Kidney glomerular epithelial cell (primary cell): ENCODE results near the gene LRFN4.
A peak's percentile ranks its signal among the peaks of the same experiment; 100 is the strongest.

Experiments used
- DNase-seq: peaks from one replicate; lab custom pipeline; 2025; lab: John Stamatoyannopoulos, UW

LRFN4 gene

DNA sequence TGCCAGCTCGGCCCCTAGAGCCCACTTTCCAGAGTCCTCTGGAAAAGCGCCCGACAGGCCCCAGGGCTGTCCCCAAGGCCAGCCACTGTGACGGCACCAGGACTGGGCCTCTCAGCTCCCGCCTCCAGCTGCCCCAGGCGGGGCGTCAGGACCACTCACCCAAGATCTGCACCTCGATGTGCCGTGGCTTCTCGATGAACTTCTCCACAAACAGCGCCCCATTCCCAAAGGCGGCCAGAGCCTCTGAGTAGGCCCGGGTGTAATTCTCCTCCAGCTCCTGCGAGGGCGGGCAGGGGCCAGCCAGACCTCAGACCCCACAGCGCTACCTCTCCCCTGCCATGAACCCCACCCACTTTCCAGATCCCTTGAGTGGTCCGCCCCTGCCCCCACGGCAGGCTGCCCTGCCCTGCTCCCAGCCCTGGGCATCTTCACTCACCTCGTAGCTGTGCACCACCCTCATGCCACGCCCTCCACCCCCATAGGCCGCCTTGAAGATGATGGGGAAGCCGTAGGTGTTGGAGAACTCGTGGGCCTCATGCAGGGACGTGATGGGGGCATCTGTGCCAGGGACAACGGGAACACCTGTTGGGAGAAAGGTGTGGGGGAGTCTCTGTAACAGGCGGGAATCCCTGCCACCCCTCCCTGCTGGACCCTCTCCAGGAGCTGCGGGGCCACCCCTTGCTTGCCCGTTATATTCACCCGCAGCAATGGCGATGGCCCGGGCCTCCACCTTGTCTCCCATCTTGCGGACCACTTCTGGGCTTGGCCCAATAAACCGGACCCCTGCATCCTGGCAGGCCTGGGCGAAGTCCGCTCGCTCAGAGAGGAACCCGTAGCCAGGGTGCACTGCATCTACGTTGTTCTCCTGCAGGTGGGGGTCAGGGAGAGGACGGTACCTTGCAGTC, 14.0 kb downstream of the LRFN4 start:
- no peak for DNase-seq

- DNase-seq = no peak
Measured at GRCh38 chr11:66871521-66871901, 14.6 kb downstream of the LRFN4 start.

GRCh38 chr11:66874232-66874631, 17.4 kb downstream of the LRFN4 start:
- DNase-seq = no peak

- no peak for DNase-seq
Measured at GRCh38 chr11:66875378-66875777, 18.5 kb downstream of the LRFN4 start.

GRCh38 chr11:66877588-66878385, 20.9 kb downstream of the LRFN4 start:
- no peak for DNase-seq

GRCh38 chr11:66878474-66878873, 21.6 kb downstream of the LRFN4 start:
- DNase-seq = no peak

DNA sequence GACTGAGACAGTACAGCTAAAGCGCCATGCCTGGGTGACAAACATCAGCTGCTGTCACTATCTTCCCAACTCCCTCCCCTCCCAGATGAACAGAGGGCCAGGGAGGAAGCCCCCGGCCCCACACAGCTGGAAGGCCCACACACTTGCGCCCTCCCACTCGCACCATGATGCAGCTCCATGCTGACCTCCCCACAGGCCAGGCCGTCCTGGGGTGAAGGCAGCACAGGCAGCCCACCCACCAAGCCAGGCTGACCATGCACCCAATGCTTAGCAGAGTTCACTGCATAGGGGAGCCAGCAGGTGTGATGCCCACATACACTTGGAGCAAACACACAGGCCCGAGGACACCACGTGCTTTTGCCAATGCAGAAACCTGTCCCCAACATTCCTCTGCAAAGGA, 22.1 kb downstream of the LRFN4 start:
- DNase-seq = no peak

- no peak for DNase-seq
Measured at GRCh38 chr11:66879583-66879982, 22.7 kb downstream of the LRFN4 start.

DNA sequence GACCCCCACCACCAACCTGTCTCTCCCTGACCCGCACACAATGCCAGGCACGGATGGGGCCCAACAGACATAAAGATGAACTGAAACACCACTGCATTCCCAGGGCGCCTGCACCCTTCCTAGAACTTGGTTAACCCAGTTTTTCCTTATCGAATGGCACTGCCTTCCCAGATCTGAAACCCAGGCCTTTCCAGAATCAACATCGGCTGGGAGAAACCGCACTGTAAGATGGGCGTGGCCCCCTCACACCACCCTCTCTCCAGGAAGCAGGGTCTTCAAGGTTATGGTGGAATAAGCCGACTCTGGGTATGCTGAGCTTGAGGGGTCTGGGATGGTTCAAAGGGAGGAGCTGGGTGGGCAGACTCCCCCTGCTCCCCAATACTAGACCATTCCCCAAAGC, 23.1 kb downstream of the LRFN4 start:
- DNase-seq = no peak

GRCh38 chr11:66880496-66881450, 23.9 kb downstream of the LRFN4 start:
- no peak for DNase-seq

GRCh38 chr11:66881451-66881835, 24.6 kb downstream of the LRFN4 start:
- no peak for DNase-seq

GRCh38 chr11:66881927-66882452, 25.1 kb downstream of the LRFN4 start:
- no peak for DNase-seq

GRCh38 chr11:66882561-66883015, 25.7 kb downstream of the LRFN4 start:
- DNase-seq = no peak

GRCh38 chr11:66883016-66883965, 26.4 kb downstream of the LRFN4 start:
- DNase-seq = peak; percentile 70

DNA sequence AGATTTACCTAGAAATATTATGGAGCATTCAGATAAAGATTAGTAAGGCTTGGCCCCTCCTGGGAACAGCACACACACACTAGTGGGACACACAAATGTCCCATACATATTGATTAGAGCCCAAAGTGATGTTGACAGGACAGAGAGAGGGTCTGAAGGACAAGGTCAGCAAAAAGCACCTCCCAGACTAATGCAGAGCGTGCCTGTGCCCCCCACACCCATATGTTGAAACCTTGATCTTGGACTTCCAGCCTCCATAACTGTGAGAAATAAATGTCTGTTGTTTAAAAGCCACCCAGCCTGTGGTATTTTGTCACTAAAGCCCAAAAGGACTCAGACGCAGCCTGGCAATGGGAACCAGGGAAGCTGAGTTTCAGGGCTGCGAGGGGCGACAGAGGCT, 27.6 kb downstream of the LRFN4 start:
- DNase-seq = no peak

- no peak for DNase-seq
Measured at GRCh38 chr11:66885469-66885868, 28.6 kb downstream of the LRFN4 start.

DNA sequence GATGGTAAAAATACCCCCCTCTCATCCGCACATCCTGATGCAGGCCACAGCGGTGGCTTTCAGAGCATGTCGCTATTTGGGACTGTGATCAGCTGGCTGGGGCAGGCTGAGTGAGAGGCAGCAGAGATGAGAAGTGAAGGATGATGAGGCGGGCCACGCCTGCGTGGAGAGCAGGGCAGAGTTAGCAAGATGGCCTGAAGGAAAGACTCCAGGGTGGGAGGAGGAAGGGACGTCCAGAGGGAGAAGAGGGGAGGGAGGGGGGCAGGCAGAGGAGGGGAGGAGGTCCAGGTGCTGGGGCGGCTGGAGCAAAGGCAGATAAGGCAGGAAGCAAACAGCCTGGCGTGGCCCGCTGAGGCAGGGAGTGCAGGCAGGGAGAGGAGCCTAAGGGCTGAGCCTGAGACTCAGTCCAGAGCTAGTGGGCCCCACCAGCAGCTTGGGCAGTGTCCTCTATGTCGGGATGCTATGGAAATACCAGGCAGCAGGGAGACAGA, 29.1 kb downstream of the LRFN4 start:
- DNase-seq = no peak

GRCh38 chr11:66886671-66887221, 29.9 kb downstream of the LRFN4 start:
- DNase-seq = no peak

DNA sequence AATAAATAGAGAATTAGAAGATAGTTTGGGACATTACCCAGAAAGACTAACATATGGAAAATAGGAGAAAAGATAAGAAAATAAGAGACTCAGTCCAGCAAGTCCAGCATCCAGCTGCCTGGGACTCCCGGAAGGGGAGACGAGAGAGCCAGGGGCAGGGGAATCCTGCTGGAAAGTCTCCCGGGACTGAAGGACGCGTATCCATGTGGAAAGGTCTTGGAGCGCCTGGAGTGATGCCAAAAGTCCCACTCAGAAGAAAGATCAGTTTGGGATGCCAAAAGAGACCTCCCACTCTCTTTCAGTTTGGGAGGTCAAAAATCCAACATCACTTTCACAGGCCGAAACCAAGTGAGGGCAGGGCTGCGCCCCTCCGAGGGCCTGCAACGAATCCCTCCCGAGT, 30.7 kb downstream of the LRFN4 start:
- DNase-seq = no peak

DNA sequence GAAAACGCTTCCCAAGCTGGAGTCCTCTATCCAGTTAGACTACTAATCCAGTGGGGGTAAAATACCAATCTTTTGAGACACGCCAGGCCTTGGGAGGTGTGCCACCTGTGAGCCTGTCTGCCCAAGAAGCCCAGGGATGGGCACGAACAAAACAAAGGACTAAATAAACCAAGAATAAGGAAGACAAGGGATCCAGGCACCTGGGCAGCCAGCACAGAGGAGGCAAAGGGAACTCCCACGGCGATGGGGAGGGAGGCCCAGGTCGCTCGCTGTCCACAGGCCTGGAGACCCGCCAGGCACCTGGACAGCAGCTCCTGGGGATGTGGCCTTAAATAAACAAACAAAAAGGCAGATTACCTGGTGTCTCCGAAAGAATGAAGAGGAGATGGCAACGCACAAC, 31.4 kb downstream of the LRFN4 start:
- no peak for DNase-seq
